Measurements from ENCODE around the gene ULK1. TPM values are rescaled to one million over a fixed set of nuclear protein-coding genes. Genes with fewer than 3 reads are reported as not detected.
A peak's percentile ranks its signal among the peaks of the same experiment; 100 is the strongest.
"Not testable (repeated sequence)": the region's sequence is repeated elsewhere in the genome, so short reads cannot be mapped to it uniquely, and the experiment has no call there.

ULK1 gene
- total RNA-seq, 1 donor from 2014 or later: 11.2 TPM

DNA sequence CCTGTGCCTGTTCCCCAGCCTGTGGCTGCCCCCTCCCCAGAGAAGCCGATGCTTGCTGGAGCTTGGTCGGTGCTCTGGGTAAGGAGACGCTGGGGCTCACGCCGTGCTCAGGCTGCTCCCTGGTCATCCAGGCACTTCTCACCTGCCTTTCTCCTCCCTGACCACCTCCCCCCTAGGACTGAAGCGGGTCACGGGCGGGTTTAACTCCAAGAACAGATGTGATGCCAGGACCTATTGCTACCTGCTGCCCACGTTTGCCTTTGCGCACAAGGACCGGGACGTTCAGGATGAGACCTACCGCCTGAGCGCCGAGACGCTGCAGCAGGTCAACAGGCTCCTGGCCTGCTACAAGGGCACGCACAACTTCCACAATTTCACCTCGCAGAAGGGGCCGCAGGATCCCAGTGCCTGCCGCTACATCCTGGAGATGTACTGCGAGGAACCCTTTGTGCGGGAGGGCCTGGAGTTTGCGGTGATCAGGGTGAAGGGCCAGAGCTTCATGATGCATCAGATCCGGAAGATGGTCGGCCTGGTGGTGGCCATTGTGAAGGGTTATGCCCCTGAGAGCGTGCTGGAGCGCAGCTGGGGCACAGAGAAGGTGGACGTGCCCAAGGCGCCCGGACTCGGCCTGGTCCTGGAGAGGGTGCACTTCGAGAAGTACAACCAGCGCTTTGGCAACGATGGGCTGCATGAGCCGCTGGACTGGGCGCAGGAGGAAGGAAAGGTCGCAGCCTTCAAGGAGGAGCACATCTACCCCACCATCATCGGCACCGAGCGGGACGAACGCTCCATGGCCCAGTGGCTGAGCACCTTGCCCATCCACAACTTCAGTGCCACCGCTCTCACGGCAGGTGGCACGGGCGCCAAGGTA lies 46.9 kb downstream of the ULK1 start:
- DNase-seq (ENCODE audit: low read depth): no peak

DNA sequence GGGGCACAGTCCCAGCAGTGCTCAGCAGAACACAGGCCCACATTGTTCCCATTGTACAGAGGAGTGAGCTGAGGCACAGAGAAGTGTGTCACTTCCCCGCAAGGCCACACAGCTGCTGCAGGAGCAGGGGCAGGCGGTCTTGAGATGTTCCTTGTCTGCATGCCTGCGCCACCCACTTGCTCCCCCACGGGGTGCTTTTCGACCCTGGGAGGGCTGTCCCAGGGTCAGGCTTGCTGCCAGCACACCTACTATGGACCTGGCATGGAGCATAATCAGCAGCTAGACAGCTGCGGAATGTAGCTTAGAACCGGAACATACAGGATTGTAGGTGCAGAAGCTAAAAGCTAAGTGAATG lies 47.5 kb downstream of the ULK1 start:
- DNase-seq (ENCODE audit: low read depth): no peak

DNA sequence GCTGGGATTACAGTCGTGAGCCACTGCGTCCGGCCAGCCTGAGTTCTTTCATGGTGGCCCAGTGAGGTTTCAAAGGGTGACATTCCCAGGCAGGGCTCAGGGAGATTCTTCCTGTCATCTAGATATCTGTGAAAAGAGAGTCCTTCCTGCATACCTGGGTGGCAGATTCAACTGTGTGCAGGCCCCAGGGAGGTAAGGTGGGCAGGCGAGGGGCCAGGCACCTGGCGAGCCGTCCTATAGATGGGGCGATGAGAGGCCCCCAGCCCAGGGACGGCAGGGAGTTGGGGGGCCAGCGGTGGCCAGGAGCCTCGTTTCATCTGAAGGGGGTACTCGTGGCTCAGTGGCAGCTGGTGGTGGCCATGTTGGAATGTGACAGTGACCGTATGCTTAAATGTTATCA lies 48.2 kb downstream of the ULK1 start:
- DNase-seq (ENCODE audit: low read depth): no peak

DNA sequence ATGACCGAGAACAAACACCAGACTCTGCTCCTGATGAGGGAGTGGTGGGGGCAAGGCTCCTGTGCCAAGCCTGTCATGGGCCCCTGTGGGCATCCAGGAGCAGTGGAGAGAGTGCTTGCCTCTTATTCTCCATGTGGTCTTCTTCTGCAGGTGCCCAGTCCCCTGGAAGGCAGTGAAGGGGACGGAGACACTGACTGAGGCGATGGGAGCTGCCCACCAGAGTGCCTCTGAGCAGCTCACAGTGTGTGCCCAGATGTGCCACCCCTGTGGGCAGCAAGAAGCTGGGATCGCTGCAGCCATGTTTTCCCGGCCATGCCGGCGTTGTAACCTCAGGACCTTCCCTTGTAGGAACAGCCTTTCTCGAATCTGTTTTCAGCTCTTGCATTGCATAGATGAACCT lies 49.0 kb downstream of the ULK1 start:
- no peak for DNase-seq (ENCODE audit: low read depth)

DNA sequence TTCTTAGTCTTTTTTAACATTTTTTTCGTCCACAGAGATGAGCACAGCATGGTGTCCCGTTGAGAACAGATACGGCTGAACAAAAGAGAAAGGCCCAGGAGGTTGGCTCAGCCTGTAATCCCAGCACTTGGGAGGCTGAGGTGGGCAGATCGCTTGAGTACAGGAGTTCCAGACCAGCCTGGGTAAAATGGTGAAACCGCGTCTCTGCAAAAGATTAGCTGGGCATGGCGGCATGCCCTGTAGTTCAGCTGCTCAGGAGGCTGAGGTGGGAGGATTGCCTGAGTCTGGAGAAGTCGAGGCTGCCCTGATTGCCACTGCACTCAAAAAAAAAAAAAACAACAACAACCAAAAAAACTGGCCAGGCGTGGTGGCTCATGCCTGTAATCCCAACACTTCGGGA lies 49.5 kb downstream of the ULK1 start:
- no peak for DNase-seq (ENCODE audit: low read depth)

DNA sequence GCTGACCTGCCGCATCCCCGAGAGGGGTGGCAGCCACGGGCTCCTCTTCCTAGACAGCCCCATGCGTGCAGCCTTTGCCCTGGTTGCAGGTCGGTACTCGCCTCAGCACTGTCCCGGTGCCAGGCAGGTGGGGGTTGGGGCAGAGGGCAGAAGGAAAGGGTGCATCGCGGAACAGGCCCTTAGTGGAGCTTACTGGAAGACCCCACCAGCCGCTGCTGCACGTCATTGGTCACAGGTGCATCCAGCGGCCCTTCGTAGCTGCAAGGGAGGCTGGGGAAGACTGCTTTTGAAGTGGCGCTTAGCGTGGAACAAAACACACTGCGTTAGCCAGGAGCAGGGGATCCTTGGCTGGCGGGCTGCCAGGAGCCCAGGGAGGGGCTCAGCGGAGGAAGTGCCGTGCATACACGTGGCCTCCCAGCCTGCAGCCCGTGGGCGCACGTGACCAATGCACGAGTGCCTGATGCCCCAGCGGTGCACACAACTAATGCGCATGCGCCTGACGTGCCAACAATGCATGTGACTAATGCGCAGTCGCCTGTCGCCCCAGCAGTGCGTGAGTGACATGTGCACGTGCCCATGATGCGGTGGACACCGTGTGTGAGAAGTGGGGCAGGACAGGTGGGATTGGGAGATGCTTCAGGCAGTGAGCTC lies 50.3 kb downstream of the ULK1 start:
- no peak for DNase-seq (ENCODE audit: low read depth)

DNA sequence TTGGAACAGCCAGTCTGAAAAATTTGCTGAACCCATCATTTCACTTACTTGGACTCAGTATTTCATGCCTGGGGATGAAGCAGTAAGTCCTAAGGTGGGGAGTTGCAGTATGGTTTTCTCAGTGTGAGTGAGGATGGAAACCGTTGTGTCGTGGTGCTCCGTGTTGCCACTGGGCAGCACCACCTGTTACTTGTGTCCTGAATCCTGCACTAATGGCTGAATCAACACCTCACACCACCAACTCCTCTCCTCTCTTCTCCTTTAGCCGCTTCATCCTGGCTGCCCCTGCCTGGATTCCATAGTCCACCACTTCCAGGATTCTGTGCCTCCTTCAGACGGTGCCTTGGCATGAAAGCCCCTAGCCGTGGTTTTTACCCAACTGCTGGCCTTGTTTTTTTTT lies 52.3 kb downstream of the ULK1 start:
- no peak for DNase-seq (ENCODE audit: low read depth)

DNA sequence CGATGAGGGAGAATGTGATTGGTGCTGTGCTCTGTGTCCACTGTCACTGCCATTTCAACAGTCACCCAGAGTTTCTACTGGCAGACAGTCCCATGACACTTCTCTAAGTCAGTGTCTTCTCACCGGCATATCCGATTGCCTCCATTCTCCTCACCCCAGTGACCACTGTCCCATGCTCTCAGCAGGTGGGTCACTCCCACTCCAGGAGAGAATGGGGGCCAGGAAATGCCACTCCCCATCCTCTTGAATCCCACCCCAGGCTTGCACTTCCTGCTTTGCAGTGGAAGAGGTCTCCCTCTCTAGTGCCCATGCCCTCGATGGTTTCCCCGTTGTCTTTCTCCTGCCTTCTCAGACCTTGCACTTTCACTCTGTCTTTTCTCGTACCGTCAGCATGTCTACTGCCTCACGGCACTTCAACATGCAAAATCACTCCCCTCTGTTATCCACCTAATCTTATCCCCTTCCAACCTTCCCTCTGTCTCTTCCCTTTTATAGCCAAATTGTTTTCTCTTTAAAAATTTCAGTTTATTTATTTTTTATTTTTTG lies 53.1 kb downstream of the ULK1 start:
- DNase-seq (ENCODE audit: low read depth): no peak

DNA sequence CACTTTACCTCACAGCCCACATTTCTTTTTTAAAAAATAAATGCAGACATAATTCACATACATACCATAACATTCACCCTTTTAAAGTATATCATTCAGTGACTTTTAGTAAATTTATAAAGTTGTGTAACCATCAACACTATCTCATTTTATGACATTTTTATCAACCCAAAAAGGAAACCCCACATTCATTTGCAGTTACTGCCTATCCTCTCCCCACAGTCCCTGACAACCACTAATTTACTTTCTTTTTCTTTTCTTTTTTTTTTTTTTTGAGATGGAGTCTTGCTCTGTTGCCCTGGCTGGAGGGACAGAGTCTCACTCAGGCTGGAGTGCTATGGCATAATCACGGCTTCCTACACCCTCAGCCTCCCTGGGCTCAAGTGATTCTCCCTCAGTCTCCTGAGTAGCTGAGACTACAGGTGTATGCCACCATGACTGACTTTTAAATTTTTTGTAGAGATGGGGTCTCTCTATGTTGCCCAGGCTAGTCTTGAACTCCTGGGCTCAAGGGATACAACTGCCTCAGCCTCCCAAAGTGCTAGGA lies 53.8 kb downstream of the ULK1 start:
- no peak for DNase-seq (ENCODE audit: low read depth)

DNA sequence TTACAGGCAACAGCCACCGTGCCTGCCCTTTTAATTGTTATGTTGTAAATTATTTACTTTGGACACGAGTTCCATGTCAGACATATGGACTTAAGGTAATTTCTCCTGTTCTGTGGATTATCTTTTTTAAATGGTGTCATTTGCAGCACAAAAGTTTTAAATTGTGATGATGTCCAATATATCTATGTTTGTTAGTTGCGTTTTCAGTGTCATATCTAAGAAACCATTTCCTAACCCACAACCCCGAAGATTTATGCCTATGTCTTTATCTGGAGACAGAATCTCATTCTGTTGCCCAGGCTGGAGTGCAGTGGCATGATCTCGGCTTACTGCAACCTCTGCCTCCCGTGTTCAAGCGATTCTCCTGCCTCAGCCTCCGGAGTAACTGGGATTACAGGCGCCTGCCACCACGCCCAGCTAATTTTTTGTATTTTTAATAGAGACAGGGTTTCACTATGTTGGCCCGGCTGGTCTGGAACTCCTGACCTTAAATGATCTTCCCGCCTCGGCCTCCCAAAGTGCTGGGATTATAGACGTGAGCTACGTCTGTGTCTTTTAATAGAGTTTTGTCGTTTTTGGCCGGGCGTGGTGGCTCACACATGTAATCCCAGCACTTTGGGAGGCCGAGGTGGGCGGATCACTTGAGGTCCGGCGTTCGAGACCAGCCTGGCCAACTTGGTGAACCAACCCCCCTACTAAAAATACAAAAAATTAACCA lies 54.5 kb downstream of the ULK1 start:
- DNase-seq (ENCODE audit: low read depth): not testable (repeated sequence)

DNA sequence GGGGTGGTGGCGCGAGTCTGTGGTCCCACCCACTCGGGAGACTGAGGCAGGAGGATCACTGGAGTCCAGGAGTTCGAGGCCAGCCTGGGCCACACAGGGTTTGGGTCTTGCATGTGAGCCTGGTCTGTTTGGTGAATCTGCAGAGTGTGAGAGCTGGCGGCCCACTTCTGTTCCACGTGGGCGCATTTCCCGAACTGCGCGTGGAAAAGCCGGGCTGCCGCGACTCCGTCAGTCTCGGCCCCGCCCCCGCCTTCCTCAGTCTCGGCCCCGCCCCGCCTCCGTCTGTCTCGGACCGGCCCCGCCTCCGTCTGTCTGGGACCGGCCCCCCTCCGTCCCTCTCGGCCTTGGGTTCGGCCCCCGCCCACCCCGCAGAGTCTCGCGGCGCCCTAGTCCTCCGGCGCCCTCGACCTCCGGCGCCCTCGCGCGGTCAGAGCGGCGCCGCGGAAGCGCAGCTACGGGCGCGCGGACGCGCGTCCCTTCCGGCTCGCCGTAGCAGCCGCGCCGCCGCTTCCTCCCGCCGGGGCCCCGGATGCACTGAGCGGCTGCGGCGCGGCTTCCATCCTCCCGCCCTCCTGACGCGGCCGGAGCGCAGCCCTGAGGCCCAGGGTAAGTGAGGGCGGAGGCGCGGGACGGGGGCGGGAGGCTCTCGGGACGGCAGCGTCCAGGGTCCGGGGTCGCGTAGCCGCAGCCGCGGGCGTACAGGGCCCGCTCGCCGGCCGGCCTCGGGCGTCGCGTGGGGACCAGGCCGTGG lies 55.2 kb downstream of the ULK1 start, which contains the start of gene EP400:
TSS of gene EP400 (plus strand) at position 512 of the 751 bp plus-strand sequence. CDS start 10,678 bp downstream, outside the sequence.
- DNase-seq (ENCODE audit: low read depth): peak; percentile 95

DNA sequence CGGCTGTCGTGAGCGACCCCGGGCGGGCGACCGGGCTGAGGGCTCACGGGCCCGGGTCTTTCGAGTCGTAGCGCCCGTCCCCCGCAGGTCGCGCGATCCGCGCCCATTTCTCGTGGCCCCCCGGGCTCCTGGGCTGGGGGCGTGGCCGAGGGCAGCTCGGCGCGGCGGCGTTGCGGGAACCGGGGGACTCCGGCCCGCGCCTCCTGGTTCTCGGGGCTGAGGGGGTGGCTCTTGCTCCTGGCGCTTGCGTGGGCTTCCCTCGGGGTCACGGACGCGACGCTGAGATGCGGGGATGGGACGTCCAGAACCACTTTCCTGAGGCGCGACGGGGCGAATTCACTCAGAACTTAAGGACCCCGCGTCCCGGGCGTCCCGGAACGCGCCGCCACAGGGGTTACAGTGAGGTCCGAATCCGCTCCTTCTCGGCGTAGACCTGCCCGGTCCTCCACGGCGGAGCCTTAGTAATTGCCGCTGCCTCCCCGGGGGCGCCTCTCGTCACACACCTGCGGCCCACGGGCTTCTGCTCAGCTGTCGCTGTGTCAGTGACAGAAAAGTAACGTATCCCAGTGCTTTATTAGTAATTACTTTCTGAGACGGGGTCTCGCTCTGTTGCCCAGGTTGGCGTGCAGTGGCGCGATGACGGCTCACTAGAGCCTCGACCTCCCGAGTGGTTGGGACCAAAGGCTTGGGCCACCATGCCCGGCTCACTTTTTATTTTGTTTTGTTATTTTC lies 55.9 kb downstream of the ULK1 start:
- peak; percentile 22 for DNase-seq (ENCODE audit: low read depth)

DNA sequence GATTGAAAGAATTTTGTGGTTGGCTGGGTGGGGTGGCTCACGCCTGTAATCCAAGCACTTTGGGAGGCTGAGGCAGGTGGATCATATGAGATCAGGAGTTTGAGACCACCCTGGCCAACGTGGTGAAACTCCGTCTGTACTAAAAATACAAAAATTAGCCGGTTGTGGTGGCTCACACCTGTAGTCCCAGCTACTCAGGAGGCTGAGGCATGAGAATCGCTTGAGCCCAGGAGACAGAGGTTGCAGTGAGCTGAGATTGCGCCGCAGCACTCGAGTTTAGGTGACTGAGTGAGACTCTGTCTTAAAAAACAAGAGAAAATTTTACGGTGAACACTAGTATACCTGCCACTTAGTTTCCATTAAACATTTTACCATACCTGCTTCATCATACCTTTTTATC lies 59.4 kb downstream of the ULK1 start:
- not testable (repeated sequence) for DNase-seq (ENCODE audit: low read depth)

DNA sequence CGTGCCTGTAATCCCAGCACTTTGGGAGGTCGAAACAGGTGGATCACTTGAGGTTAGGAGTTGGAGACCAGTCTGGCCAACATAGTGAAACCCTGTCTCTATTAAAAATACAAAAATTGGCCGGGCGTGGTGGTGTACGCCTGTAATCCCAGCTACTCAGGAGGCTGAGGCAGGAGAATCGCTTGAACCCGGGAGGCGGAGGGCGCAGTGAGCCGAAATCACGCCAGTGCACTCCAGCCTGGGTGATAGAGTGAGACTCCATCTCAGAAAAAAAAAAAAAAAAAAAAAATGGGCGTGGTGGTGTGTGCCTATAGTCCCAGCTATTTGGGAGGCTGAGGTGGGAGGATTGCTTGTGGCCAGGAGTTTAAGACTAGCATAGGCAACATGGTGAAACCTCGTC lies 60.0 kb downstream of the ULK1 start:
- not testable (repeated sequence) for DNase-seq (ENCODE audit: low read depth)

DNA sequence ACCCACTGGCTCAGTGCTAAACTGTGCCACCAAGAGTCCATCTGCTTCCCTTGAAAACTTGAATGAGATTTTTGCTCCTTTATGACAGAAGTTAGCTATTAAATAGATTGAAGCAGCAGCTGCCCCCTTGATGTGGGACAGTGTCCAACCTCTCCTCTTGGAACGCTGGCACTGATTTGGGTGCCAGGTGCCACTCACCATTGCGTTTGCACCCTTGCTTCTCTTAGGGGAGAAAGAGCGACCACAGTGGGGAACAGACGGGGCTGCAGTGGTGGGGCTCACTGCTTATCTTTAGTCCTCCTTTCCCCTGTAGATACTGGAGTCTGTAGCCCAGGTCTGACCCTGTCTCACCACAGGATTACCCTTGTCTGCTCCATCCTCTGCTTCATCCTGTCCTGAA lies 64.7 kb downstream of the ULK1 start:
- peak; percentile 35 for DNase-seq (ENCODE audit: low read depth)

DNA sequence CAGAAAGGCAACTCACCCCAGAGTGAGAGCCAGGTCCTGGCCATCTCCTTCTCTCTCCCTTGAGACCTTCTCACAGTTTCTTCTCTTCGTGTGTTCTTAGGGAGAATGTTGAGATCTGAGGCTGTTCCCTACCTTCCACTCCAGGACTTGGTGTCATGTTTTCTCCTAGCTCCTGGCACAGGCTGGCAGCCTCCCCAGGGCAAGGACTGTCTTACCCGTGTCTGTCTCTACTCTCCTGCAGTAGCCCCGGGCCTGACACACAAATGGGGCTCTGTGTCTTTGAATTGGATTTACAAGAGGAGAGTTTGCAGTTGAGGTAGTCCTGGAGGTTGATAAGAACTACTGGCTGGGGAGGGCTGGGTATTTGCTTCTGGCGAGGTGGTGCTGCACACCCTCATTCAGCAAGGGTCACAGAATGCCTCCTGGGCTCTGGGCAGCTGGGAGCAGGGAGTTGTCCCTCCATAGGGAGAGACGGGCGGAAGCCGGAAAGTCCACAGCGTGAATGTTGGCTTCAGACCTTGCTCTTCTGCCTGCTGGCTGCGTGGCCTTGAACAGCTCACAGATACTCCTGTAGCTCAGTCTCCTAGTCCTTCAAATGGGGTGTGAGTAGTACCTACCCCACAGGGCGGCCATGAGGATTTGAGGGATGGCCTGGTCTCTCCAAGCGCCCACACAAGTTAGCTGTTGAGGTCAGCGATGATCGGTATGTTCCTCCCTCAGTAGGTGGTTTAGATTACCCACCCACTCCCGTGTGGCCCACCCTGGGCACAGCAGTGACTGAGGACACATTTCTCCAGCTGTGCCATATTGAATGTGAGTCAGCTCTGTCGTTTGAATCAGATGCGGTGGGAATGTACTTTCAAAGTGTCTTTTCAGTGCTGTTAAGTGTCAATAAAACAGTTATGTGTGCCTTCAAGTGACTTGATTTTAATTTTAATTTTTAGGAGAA lies 65.5 kb downstream of the ULK1 start:
- DNase-seq (ENCODE audit: low read depth): peak; percentile 23

DNA sequence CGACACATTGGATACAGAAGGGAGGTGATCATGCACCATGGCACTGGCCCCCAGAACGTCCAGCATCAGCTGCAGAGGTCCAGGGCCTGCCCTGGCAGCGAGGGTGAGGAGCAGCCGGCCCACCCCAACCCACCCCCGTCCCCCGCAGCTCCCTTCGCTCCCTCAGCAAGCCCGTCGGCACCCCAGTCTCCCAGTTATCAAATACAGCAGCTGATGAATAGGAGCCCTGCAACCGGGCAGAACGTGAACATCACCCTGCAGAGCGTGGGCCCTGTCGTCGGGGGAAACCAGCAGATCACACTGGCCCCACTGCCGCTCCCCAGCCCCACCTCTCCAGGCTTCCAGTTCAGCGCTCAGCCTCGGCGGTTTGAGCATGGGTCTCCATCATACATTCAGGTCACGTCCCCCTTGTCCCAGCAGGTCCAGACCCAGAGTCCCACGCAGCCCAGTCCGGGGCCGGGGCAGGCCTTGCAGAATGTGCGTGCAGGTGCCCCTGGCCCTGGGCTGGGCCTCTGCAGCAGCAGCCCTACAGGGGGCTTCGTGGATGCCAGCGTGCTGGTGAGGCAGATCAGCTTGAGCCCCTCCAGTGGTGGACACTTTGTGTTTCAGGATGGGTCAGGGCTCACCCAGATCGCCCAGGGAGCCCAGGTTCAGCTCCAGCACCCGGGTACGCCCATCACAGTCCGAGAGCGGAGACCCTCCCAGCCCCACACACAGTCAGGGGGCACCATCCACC lies 66.3 kb downstream of the ULK1 start:
- DNase-seq (ENCODE audit: low read depth): not testable (repeated sequence)

DNA sequence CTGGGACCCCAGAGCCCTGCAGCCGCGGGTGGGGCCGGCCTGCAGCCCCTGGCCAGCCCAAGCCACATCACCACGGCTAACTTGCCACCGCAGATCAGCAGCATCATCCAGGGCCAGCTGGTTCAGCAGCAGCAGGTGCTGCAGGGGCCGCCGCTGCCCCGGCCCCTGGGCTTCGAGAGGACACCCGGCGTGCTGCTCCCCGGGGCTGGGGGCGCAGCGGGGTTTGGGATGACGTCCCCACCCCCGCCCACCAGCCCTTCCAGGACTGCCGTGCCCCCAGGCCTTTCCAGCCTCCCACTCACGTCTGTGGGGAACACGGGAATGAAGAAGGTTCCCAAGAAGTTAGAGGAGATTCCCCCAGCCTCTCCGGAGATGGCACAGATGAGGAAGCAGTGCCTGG lies 66.9 kb downstream of the ULK1 start:
- not testable (repeated sequence) for DNase-seq (ENCODE audit: low read depth)
